ENCODE results near the gene ZGPAT. TPM values are rescaled to one million over a fixed set of nuclear protein-coding genes. Genes with fewer than 3 reads are reported as not detected.

ZGPAT gene
- total RNA-seq, 2 donors from 2014 or later, result 28.8 to 29.5 TPM

- 90 to 97% methylated on average over 16 to 22 of the region's 22 CpGs for whole genome bisulfite sequencing, 2 experiments (ENCODE audit: insufficient coverage in 1 of 2, insufficient read length in 1 of 2)
- no peaks in the 10 kb centered on the region for H3K4me1 ChIP-seq (ENCODE audit: control insufficient read depth, insufficient read depth, low read length)
- TF ChIP-seq CTCF (conservative IDR thresholded peaks at IDR 0.05), result no peak
- H3K36me3 Mint-ChIP-seq (ENCODE audit: low read depth), result peaks cover 36% of the 10 kb centered on the region
- no peaks in the 10 kb centered on the region for H3K9me3 ChIP-seq (ENCODE audit: control insufficient read depth, low read length)
- no peak overlapping the region for H3K4me3 Mint-ChIP-seq
- peaks cover 2% of the 10 kb centered on the region for H3K4me1 Mint-ChIP-seq
- no peak overlapping the region for H3K27ac ChIP-seq (ENCODE audit: low read depth, low read length)
- no peak for DNase-seq
- no peak overlapping the region for H3K27ac Mint-ChIP-seq
- no peak overlapping the region for H3K4me3 ChIP-seq (ENCODE audit: low read length)
- H3K27me3 ChIP-seq (ENCODE audit: control insufficient read depth, insufficient read depth, low read length, poor library complexity, severe bottlenecking), result no peaks in the 10 kb centered on the region
- H3K36me3 ChIP-seq (ENCODE audit: control insufficient read depth, insufficient read depth, low read length), result peaks cover 31% of the 10 kb centered on the region
- no peaks in the 10 kb centered on the region for H3K27me3 Mint-ChIP-seq (ENCODE audit: insufficient read depth)
- H3K9ac ChIP-seq (ENCODE audit: extremely low read depth, low read length, poor library complexity, severe bottlenecking), result no peak overlapping the region
- H3K9me3 Mint-ChIP-seq, result no peaks in the 10 kb centered on the region
These were observed 43.5 kb upstream of the ZGPAT start for GRCh38 chr20:63664143-63664851.

GRCh38 chr20:63664861-63665594 is 42.8 kb upstream of the ZGPAT start:
- no peak overlapping the region for H3K9ac ChIP-seq (ENCODE audit: extremely low read depth, low read length, poor library complexity, severe bottlenecking)
- 82 to 87% methylated on average over 7 to 18 of the region's 18 CpGs for WGBS, 2 experiments (ENCODE audit: insufficient coverage in 1 of 2, insufficient read length in 1 of 2)
- peak; percentile 75 for DNase-seq
- no peaks in the 10 kb centered on the region for H3K27me3 Mint-ChIP-seq (ENCODE audit: insufficient read depth)
- no peak for TF ChIP-seq CTCF (conservative IDR thresholded peaks at IDR 0.05)
- H3K4me1 ChIP-seq (ENCODE audit: control insufficient read depth, insufficient read depth, low read length), result no peaks in the 10 kb centered on the region
- no peaks in the 10 kb centered on the region for H3K9me3 Mint-ChIP-seq
- H3K36me3 ChIP-seq (ENCODE audit: control insufficient read depth, insufficient read depth, low read length), result peaks cover 31% of the 10 kb centered on the region
- no peaks in the 10 kb centered on the region for H3K4me1 Mint-ChIP-seq
- peaks cover 37% of the 10 kb centered on the region for H3K36me3 Mint-ChIP-seq (ENCODE audit: low read depth)
- H3K9me3 ChIP-seq (ENCODE audit: control insufficient read depth, low read length), result no peaks in the 10 kb centered on the region
- no peak overlapping the region for H3K27ac Mint-ChIP-seq
- no peak overlapping the region for H3K4me3 Mint-ChIP-seq
- H3K4me3 ChIP-seq (ENCODE audit: low read length), result no peak overlapping the region
- no peaks in the 10 kb centered on the region for H3K27me3 ChIP-seq (ENCODE audit: control insufficient read depth, insufficient read depth, low read length, poor library complexity, severe bottlenecking)
- H3K27ac ChIP-seq (ENCODE audit: low read depth, low read length), result no peak overlapping the region

GRCh38 chr20:63665708-63666107 is 42.1 kb upstream of the ZGPAT start:
- Histone ChIP-seq H3K4me3 (ENCODE audit: low read length) (no peak overlapping the region), H3K9me3 (ENCODE audit: control insufficient read depth, low read length) (no peaks in the 10 kb centered on the region), H3K27ac (ENCODE audit: low read depth, low read length) (no peak overlapping the region), H3K4me1 (ENCODE audit: control insufficient read depth, insufficient read depth, low read length) (no peaks in the 10 kb centered on the region), H3K36me3 (ENCODE audit: control insufficient read depth, insufficient read depth, low read length) (peaks cover 28% of the 10 kb centered on the region), H3K9ac (ENCODE audit: extremely low read depth, low read length, poor library complexity, severe bottlenecking) (no peak overlapping the region), H3K27me3 (ENCODE audit: control insufficient read depth, insufficient read depth, low read length, poor library complexity, severe bottlenecking) (no peaks in the 10 kb centered on the region)
- no peak for TF ChIP-seq CTCF (conservative IDR thresholded peaks at IDR 0.05)
- no peak for DNase-seq
- no peaks in the 10 kb centered on the region for H3K27me3 Mint-ChIP-seq (ENCODE audit: insufficient read depth)
- 93% methylated on average over 11 to 14 of the region's 14 CpGs for WGBS, 2 experiments (ENCODE audit: insufficient coverage in 1 of 2, insufficient read length in 1 of 2)
- no peak overlapping the region for H3K4me3 Mint-ChIP-seq
- no peaks in the 10 kb centered on the region for H3K9me3 Mint-ChIP-seq
- no peaks in the 10 kb centered on the region for H3K4me1 Mint-ChIP-seq
- peaks cover 36% of the 10 kb centered on the region for H3K36me3 Mint-ChIP-seq (ENCODE audit: low read depth)
- H3K27ac Mint-ChIP-seq, result no peak overlapping the region
